WI38 (cell line): ENCODE data around the gene ZNFX1.
A peak's percentile ranks its signal among the peaks of the same experiment; 100 is the strongest.

Experiments
- H3K4me3 ChIP-seq: 2 replicates; pipeline ENCODE4 v1.5.1; 2011; ENCODE audit warnings: low read depth, mild to moderate bottlenecking, control low read depth, low read length
- CTCF ChIP-seq: IDR thresholded peaks from 2 replicates; pipeline ENCODE4 v1.5.1; 2012; ENCODE audit warnings: low read depth, mild to moderate bottlenecking, control low read depth, low read length

ZNFX1 gene

GRCh38 chr20:49281913-49282467 is 4.1 kb upstream of the ZNFX1 start:
- no peak overlapping the region for H3K4me3 ChIP-seq
- TF ChIP-seq CTCF = no peak

DNA sequence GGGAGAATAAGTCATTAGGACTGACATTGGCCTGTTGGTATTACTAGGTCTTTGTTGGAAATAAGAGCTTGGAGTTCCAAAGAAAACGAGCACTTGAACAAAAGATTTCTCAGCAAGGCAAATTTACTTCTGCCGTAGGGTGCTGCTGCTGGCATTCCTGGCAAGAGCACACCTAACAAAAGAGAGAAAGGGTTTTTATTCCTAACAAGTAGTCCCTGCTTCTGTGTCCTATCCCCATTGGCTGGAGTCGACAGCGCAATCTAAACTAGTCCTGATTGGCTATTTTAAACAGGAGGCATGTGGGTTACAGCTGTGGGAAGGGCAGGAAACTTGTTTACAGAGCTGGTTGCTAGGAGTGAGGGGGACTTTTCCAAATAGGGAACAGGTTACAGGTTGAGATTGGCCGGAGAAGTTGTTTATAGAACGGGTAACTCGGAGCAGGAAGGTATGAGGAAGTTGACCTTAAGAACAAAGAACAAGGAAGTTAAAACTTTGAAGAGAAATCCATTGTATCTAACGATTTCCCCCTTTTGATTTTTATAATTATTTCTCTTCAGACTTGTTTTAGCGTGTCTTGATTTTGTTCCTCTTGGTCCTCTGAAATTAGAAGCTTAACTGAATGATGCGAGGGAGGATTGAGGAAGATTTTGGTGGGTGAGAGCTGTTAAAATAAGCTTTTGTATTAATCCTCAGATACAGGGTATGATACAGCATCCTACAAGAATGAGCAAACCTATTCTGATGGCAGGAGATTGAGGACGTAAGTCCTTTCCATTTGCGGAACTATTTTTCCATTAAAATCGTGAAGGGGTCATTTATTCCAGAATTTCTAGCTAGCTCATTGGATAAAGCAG is 3.4 kb upstream of the ZNFX1 start:
- H3K4me3 ChIP-seq = peak overlapping the region; percentile 75
- TF ChIP-seq CTCF = no peak

DNA sequence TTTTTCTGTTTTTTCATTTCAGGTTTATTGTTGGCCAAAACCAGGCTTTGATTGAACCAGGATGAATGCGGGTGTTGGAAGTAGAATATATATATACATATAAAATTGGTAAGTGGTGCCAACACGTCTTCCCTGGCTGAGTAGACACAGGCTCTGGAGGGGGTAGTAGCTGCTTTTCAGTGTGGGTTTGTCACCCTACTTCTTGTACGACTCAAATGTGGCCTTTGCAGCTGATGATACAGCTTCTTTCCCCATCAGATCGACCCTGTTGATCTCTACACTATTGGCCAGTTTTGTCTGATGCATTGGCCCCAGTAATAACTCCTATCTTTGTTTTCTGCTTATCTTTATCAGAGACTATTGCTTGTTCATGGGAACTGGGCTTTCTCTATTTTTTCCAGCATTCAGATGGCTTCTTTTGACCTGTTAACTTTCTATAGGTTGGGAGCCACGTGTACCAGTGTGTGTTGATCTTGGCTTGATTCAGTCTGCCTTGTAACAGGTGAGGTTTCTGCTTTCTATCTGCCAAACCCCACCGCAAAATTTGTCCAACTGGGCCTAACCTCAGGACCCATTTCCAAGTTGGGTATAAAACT is 2.7 kb upstream of the ZNFX1 start:
- H3K4me3 ChIP-seq = peak overlapping the region; percentile 75
- no peak for TF ChIP-seq CTCF

GRCh38 chr20:49279677-49280462 is 2.0 kb upstream of the ZNFX1 start:
- TF ChIP-seq CTCF = no peak

DNA sequence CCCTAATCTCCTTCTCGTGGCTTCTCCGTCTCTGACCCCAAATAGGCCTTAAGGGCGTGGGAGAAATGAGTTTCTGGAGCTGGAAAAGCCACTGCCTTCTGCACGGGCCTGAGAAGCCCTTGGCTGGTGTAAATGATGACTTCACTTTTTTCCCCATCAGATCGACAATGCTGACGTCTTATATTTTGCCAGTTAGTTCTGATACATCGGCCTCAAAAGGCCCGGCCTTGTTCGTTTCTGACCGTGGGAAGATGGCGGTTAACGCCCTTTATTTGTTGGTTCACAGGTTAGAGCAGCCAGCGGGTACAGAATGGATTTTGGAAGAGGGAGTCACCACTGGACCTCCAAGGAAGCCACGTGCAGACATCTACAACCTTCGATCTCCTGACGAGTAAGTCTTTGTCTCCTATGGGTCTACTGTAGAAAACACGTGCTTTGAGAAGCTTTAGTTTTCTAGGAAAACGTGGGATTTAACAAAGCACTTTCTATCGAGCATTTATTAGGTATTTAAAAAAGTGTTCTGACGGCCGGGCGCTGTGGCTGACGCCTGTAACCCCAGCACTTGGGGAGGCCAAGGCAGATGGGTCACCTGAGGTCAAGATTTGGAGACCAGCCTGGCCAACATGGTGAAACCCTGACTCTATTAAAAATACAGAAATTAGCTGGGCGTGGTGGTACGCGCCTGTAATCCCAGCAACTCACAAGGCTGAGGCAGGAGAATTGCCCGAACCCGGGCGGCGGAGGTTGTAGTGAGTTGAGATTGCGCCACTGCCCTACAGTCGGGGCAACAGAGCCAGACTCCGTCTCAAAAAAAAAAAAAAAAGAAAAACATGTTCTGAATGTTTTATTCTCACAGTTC is 1.2 kb upstream of the ZNFX1 start:
- peak overlapping the region; percentile 75 for H3K4me3 ChIP-seq
- TF ChIP-seq CTCF = no peak

More at GRCh38 chr20:49279677-49280462, 2.0 kb upstream of the ZNFX1 start:
- peak overlapping the region; percentile 75 for H3K4me3 ChIP-seq

GRCh38 chr20:49277786-49278035 is 146 bp downstream of the ZNFX1 start:
- H3K4me3 ChIP-seq = peak overlapping the region; percentile 75
- no peak for TF ChIP-seq CTCF
